ENCODE measurements around the gene CCNL2. TPM values are rescaled to one million over a fixed set of nuclear protein-coding genes. Genes with fewer than 3 reads are reported as not detected.

The CCNL2 gene
- total and polyA plus RNA-seq, 4 donors, result 46.4 to 170 (median 104) TPM

DNA sequence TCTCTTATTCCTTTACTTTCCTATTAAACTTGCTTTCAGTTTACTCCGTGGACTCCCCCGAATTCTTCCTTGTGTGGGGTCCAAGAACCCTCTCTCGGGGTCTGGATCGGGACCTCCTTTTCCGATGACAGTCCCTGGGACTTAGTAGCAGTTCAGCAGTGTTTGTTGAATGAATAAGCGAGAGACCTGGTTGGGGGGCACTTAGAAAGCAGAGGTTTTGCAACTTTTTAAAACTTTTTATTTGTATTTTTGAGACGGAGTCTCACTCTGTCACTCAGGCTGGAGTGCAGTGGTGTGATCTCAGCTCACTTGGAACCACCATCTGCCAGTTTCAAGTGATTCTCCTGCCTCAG lies 24.1 kb upstream of the CCNL2 start:
- TF ChIP-seq YY1 (IDR thresholded peaks at IDR 0.05), result no peak
- TF ChIP-seq, protein P1, sequence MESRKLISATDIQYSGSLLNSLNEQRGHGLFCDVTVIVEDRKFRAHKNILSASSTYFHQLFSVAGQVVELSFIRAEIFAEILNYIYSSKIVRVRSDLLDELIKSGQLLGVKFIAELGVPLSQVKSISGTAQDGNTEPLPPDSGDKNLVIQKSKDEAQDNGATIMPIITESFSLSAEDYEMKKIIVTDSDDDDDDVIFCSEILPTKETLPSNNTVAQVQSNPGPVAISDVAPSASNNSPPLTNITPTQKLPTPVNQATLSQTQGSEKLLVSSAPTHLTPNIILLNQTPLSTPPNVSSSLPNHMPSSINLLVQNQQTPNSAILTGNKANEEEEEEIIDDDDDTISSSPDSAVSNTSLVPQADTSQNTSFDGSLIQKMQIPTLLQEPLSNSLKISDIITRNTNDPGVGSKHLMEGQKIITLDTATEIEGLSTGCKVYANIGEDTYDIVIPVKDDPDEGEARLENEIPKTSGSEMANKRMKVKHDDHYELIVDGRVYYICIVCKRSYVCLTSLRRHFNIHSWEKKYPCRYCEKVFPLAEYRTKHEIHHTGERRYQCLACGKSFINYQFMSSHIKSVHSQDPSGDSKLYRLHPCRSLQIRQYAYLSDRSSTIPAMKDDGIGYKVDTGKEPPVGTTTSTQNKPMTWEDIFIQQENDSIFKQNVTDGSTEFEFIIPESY (IDR thresholded peaks at IDR 0.05), result no peak
- TF ChIP-seq FOXA2 (IDR thresholded peaks at IDR 0.05), result no peak
- no peak for TF ChIP-seq GABPA (IDR thresholded peaks at IDR 0.05 in 1 of 2, conservative IDR thresholded peaks at IDR 0.05 in 1 of 2)
- TF ChIP-seq JUND (IDR thresholded peaks at IDR 0.05), result no peak
- TF ChIP-seq TAF1 (conservative IDR thresholded peaks at IDR 0.05), result no peak
- TF ChIP-seq FOXA1 (IDR thresholded peaks at IDR 0.05), result no peak
- no peak for TF ChIP-seq SP1 (IDR thresholded peaks at IDR 0.05)
- TF ChIP-seq, protein P2, sequence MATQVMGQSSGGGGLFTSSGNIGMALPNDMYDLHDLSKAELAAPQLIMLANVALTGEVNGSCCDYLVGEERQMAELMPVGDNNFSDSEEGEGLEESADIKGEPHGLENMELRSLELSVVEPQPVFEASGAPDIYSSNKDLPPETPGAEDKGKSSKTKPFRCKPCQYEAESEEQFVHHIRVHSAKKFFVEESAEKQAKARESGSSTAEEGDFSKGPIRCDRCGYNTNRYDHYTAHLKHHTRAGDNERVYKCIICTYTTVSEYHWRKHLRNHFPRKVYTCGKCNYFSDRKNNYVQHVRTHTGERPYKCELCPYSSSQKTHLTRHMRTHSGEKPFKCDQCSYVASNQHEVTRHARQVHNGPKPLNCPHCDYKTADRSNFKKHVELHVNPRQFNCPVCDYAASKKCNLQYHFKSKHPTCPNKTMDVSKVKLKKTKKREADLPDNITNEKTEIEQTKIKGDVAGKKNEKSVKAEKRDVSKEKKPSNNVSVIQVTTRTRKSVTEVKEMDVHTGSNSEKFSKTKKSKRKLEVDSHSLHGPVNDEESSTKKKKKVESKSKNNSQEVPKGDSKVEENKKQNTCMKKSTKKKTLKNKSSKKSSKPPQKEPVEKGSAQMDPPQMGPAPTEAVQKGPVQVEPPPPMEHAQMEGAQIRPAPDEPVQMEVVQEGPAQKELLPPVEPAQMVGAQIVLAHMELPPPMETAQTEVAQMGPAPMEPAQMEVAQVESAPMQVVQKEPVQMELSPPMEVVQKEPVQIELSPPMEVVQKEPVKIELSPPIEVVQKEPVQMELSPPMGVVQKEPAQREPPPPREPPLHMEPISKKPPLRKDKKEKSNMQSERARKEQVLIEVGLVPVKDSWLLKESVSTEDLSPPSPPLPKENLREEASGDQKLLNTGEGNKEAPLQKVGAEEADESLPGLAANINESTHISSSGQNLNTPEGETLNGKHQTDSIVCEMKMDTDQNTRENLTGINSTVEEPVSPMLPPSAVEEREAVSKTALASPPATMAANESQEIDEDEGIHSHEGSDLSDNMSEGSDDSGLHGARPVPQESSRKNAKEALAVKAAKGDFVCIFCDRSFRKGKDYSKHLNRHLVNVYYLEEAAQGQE (IDR thresholded peaks at IDR 0.05), result no peak
- TF ChIP-seq, protein P3, sequence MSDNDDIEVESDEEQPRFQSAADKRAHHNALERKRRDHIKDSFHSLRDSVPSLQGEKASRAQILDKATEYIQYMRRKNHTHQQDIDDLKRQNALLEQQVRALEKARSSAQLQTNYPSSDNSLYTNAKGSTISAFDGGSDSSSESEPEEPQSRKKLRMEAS (IDR thresholded peaks at IDR 0.05), result no peak
- 95% methylated on average over 7 of the region's 7 CpGs for WGBS
- H3K27ac ChIP-seq (ENCODE audit: low read depth in 1 of 2, low read length in 2 of 2), result no peak overlapping the region
- H3K9me3 ChIP-seq (ENCODE audit: control insufficient read depth in 4 of 4, low read length in 3 of 4), result no peaks in the 10 kb centered on the region
- H3K4me3 ChIP-seq (ENCODE audit: low read depth in 1 of 3, low read length in 3 of 3), result no peak overlapping the region
- DNase-seq (ENCODE audit: low spot score), result no peak
- no peaks in the 10 kb centered on the region for H3K27me3 ChIP-seq (ENCODE audit: control insufficient read depth in 4 of 4, insufficient read depth in 4 of 4, low read length in 3 of 4)
- peaks cover 0 to 8% (median 3%) of the 10 kb centered on the region in 4 donors for H3K4me1 ChIP-seq (ENCODE audit: control insufficient read depth in 4 of 4, insufficient read depth in 4 of 4, low read length in 3 of 4)
- no peaks in the 10 kb centered on the region for H3K36me3 ChIP-seq (ENCODE audit: control insufficient read depth in 4 of 4, insufficient read depth in 3 of 4, low read depth in 1 of 4, low read length in 3 of 4)
- no peak overlapping the region for H3K9ac ChIP-seq (ENCODE audit: low read depth in 1 of 2, low read length in 2 of 2)

DNA sequence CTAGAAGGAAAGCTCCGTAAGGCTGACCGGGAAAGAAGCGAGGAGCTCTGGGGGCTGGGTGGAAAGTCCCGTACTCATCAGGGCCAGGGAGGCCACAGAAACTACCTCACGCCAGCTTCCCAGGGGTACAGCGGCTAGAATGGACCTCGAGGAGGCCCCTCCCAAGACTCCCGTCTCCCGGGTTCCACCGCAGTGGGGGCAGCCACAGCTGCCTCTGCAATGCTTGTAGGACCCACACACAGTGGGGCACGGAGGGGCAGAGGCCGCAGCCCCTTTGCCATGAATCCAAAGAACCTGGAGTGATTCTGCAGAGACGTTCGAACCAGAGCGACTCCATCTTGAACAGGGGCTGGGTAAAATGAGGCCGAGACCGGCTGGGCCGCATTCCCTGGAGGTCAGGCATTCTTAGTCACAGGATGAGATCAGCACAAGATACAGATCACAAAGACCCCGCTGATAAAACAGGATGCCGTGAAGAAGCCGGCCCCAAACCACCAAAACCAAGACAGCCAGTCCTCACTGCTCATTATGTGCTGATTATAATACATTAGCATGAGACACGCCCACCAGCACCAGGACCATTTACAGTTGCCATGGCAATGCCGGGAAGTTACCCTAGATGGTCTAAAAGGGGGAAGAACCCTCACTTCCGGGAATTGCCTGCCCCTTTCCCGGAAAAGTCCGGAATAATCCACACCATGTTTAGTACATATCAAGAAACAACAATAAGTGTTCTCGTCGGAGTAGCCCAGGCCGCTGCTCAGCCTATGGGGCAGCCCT lies 23.5 kb upstream of the CCNL2 start:
- no peak for TF ChIP-seq FOXA1 (IDR thresholded peaks at IDR 0.05)
- no peak for TF ChIP-seq HNF4G (IDR thresholded peaks at IDR 0.05)
- no peak for TF ChIP-seq FOXA2 (IDR thresholded peaks at IDR 0.05)
- no peak for TF ChIP-seq JUND (IDR thresholded peaks at IDR 0.05)
- no peak for TF ChIP-seq HNF4A (conservative IDR thresholded peaks at IDR 0.05)
- TF ChIP-seq TAF1 (conservative IDR thresholded peaks at IDR 0.05), result no peak
- TF ChIP-seq, protein P3 (IDR thresholded peaks at IDR 0.05), result no peak
- TF ChIP-seq, protein P1 (IDR thresholded peaks at IDR 0.05), result no peak
- no peak for TF ChIP-seq EGR1 (IDR thresholded peaks at IDR 0.05; ENCODE audit: low read depth in 2 of 2)
- no peak for TF ChIP-seq GABPA (IDR thresholded peaks at IDR 0.05 in 1 of 2, conservative IDR thresholded peaks at IDR 0.05 in 1 of 2)
- TF ChIP-seq YY1 (IDR thresholded peaks at IDR 0.05), result no peak
- TF ChIP-seq RXRA (IDR thresholded peaks at IDR 0.05), result no peak
- H3K27me3 ChIP-seq (ENCODE audit: control insufficient read depth in 4 of 4, insufficient read depth in 4 of 4, low read length in 3 of 4), result no peaks in the 10 kb centered on the region

More for the DNA sequence above, 23.5 kb upstream of the CCNL2 start:
- no peak for DNase-seq (ENCODE audit: low spot score)
- 81% methylated on average over 29 of the region's 29 CpGs for WGBS
- Histone ChIP-seq H3K4me3 (ENCODE audit: low read depth in 1 of 3, low read length in 3 of 3) (no peak overlapping the region), H3K27ac (ENCODE audit: low read depth in 1 of 2, low read length in 2 of 2) (no peak overlapping the region), H3K4me1 (ENCODE audit: control insufficient read depth in 4 of 4, insufficient read depth in 4 of 4, low read length in 3 of 4) (peaks cover 0 to 8% (median 3%) of the 10 kb centered on the region in 4 donors), H3K9ac (ENCODE audit: low read depth in 1 of 2, low read length in 2 of 2) (no peak overlapping the region), H3K9me3 (ENCODE audit: control insufficient read depth in 4 of 4, low read length in 3 of 4) (no peaks in the 10 kb centered on the region), H3K36me3 (ENCODE audit: control insufficient read depth in 4 of 4, insufficient read depth in 3 of 4, low read depth in 1 of 4, low read length in 3 of 4) (no peaks in the 10 kb centered on the region)
